Measurements from ENCODE around the gene RABGAP1L. TPM values are rescaled to one million over a fixed set of nuclear protein-coding genes. Genes with fewer than 3 reads are reported as not detected.

The RABGAP1L gene
- total RNA-seq, 1 experiment from 2014 or later = 29.3 TPM

DNA sequence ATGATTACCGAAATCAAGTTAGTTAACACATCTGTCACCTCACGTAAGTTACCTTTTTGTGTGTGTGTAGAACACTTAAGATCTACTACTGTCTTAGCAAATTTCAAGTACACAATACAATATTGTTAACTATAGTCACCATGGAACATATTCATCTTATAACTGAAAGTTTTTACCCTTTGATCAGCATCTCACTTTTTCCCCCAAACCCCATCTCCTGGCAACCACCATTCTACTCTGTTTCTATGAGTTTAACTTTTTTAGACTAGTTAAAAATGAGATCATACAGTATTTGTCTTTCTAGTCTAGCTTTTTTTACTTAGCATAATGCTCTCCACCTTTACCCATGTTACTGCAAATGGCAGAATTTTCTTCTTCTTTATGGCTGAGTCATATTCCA lies 124.7 kb downstream of the RABGAP1L start:
- POLR2A ChIA-PET = no interaction called here
- no peak for TF ChIP-seq EGR1 (IDR thresholded peaks at IDR 0.05; ENCODE audit: low read depth)
- TF ChIP-seq, protein P1, sequence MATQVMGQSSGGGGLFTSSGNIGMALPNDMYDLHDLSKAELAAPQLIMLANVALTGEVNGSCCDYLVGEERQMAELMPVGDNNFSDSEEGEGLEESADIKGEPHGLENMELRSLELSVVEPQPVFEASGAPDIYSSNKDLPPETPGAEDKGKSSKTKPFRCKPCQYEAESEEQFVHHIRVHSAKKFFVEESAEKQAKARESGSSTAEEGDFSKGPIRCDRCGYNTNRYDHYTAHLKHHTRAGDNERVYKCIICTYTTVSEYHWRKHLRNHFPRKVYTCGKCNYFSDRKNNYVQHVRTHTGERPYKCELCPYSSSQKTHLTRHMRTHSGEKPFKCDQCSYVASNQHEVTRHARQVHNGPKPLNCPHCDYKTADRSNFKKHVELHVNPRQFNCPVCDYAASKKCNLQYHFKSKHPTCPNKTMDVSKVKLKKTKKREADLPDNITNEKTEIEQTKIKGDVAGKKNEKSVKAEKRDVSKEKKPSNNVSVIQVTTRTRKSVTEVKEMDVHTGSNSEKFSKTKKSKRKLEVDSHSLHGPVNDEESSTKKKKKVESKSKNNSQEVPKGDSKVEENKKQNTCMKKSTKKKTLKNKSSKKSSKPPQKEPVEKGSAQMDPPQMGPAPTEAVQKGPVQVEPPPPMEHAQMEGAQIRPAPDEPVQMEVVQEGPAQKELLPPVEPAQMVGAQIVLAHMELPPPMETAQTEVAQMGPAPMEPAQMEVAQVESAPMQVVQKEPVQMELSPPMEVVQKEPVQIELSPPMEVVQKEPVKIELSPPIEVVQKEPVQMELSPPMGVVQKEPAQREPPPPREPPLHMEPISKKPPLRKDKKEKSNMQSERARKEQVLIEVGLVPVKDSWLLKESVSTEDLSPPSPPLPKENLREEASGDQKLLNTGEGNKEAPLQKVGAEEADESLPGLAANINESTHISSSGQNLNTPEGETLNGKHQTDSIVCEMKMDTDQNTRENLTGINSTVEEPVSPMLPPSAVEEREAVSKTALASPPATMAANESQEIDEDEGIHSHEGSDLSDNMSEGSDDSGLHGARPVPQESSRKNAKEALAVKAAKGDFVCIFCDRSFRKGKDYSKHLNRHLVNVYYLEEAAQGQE (IDR thresholded peaks at IDR 0.05; ENCODE audit: low read depth) = no peak
- TF ChIP-seq FOSL1 (IDR thresholded peaks at IDR 0.05; ENCODE audit: low read depth) = no peak
- no peak for TF ChIP-seq MAX (IDR thresholded peaks at IDR 0.05)
- no peak for TF ChIP-seq ZFX (IDR thresholded peaks at IDR 0.05)
- no peak for TF ChIP-seq EZH2 (IDR thresholded peaks at IDR 0.05)
- TF ChIP-seq, protein P2, sequence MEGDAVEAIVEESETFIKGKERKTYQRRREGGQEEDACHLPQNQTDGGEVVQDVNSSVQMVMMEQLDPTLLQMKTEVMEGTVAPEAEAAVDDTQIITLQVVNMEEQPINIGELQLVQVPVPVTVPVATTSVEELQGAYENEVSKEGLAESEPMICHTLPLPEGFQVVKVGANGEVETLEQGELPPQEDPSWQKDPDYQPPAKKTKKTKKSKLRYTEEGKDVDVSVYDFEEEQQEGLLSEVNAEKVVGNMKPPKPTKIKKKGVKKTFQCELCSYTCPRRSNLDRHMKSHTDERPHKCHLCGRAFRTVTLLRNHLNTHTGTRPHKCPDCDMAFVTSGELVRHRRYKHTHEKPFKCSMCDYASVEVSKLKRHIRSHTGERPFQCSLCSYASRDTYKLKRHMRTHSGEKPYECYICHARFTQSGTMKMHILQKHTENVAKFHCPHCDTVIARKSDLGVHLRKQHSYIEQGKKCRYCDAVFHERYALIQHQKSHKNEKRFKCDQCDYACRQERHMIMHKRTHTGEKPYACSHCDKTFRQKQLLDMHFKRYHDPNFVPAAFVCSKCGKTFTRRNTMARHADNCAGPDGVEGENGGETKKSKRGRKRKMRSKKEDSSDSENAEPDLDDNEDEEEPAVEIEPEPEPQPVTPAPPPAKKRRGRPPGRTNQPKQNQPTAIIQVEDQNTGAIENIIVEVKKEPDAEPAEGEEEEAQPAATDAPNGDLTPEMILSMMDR (IDR thresholded peaks at IDR 0.05 in 2 of 3, conservative IDR thresholded peaks at IDR 0.05 in 1 of 3; ENCODE audit: borderline replicate concordance in 1 of 3, insufficient read depth in 1 of 3, low read depth in 2 of 3, low read length in 2 of 3) = no peak
- no peak for TF ChIP-seq JUND (IDR thresholded peaks at IDR 0.05)
- no peak for TF ChIP-seq YY1 (IDR thresholded peaks at IDR 0.05; ENCODE audit: extremely low read depth, insufficient replicate concordance, low read depth, low read length)
- no peak for TF ChIP-seq ELF1 (IDR thresholded peaks at IDR 0.05; ENCODE audit: borderline replicate concordance, low read depth)
- no peak for TF ChIP-seq ATF3 (IDR thresholded peaks at IDR 0.05)
- no peak for TF ChIP-seq CBX3 (IDR thresholded peaks at IDR 0.05; ENCODE audit: low read depth)
- TF ChIP-seq, protein P3, sequence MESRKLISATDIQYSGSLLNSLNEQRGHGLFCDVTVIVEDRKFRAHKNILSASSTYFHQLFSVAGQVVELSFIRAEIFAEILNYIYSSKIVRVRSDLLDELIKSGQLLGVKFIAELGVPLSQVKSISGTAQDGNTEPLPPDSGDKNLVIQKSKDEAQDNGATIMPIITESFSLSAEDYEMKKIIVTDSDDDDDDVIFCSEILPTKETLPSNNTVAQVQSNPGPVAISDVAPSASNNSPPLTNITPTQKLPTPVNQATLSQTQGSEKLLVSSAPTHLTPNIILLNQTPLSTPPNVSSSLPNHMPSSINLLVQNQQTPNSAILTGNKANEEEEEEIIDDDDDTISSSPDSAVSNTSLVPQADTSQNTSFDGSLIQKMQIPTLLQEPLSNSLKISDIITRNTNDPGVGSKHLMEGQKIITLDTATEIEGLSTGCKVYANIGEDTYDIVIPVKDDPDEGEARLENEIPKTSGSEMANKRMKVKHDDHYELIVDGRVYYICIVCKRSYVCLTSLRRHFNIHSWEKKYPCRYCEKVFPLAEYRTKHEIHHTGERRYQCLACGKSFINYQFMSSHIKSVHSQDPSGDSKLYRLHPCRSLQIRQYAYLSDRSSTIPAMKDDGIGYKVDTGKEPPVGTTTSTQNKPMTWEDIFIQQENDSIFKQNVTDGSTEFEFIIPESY (IDR thresholded peaks at IDR 0.05; ENCODE audit: extremely low read depth, insufficient replicate concordance, low read length) = no peak
- no peak for TF ChIP-seq POLR2AphosphoS5 (IDR thresholded peaks at IDR 0.05; ENCODE audit: low read depth, low read length)
- no peak for TF ChIP-seq ZNF274 (IDR thresholded peaks at IDR 0.05; ENCODE audit: low read depth, low read length)
- no TSS peak for BruUV-seq (replicated peaks)

More for the DNA sequence above, 124.7 kb downstream of the RABGAP1L start:
- H2AFZ ChIP-seq (ENCODE audit: low read depth, low read length, poor library complexity, severe bottlenecking) = no peak overlapping the region
- no peak overlapping the region for H3K9ac ChIP-seq (ENCODE audit: low read length)
- no peaks in the 10 kb centered on the region for H3K27me3 ChIP-seq (ENCODE audit: insufficient read depth, low read length)
- ChIA-PET RAD21 (ENCODE audit: low non-redundant PET in 1 of 2, low total read pairs in 2 of 2, uncharacterized antibody in 2 of 2, unreplicated experiment in 2 of 2) (no interaction called here), CTCF (interaction anchor here (1.0 kb wide), 1 partner anchor 22 kb away, joined by 4 read pairs; no protein-coding TSS in a partner anchor)
- no peaks in the 10 kb centered on the region for H3K9me3 ChIP-seq (ENCODE audit: control insufficient read depth in 1 of 2, insufficient read depth in 1 of 2, low read depth in 1 of 2, low read length in 2 of 2)
- DNase-seq (ENCODE audit: low read depth, low spot score) = no peak
- no peaks in the 10 kb centered on the region for H3K79me2 ChIP-seq (ENCODE audit: insufficient read depth, low read length)
- H3K36me3 ChIP-seq (ENCODE audit: control insufficient read depth in 1 of 2, insufficient read depth in 2 of 2, low read length in 2 of 2) = no peaks in the 10 kb centered on the region
- H4K20me1 ChIP-seq (ENCODE audit: insufficient read depth) = no peaks in the 10 kb centered on the region
- no peak overlapping the region for H3K4me3 ChIP-seq (replicated peaks in 1 of 2; ENCODE audit: low read depth in 1 of 2, low read length in 2 of 2)
- no peaks in the 10 kb centered on the region for H3K4me1 ChIP-seq (ENCODE audit: control insufficient read depth in 1 of 2, insufficient read depth in 2 of 2, low read length in 2 of 2)
- intact Hi-C loops (cut with micrococcal nuclease) = no loop called here
- no peak overlapping the region for H3K4me2 ChIP-seq (ENCODE audit: low read length)
- no peaks in the 10 kb centered on the region for H3K9me2 ChIP-seq (ENCODE audit: insufficient read depth)
- H3K27ac ChIP-seq (ENCODE audit: low read depth, low read length) = no peak overlapping the region
- ATAC-seq = no peak

Data from HCT116 (cell line).